ENCODE results near the gene TECTA.

DNA sequence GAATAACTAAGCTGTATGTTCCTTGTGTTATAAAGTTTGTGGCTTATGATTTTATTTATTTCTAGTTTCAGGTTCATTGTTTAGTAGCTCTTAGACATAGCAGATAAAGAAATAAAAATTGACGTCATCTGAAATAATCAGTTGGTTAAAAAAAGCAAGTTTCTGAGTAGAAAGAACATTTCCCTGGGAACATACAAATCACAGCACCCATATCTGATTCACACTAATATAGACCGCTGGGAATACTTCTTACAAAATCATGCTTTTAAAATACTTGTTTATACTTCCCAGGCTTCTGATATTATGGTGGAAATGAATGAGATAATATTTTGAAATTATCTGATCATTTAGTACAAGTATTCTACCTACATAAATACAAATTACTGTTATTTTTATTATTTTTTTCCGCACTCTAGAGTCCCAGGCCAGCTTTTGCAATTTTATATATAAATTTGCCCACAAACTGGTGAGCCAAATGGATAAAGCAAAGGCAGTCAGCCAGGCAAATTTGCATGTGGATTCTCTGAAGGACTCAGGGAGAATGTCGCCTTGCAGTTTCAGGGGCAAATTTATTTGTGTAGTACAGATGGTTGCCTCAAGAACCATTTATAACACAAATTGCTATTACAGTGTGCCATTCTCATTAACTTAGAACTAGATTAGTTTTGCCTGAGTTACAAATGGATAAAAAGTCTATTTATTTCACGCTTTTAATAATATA lies 128.6 kb downstream of the TECTA start:
- TF ChIP-seq, protein P1, sequence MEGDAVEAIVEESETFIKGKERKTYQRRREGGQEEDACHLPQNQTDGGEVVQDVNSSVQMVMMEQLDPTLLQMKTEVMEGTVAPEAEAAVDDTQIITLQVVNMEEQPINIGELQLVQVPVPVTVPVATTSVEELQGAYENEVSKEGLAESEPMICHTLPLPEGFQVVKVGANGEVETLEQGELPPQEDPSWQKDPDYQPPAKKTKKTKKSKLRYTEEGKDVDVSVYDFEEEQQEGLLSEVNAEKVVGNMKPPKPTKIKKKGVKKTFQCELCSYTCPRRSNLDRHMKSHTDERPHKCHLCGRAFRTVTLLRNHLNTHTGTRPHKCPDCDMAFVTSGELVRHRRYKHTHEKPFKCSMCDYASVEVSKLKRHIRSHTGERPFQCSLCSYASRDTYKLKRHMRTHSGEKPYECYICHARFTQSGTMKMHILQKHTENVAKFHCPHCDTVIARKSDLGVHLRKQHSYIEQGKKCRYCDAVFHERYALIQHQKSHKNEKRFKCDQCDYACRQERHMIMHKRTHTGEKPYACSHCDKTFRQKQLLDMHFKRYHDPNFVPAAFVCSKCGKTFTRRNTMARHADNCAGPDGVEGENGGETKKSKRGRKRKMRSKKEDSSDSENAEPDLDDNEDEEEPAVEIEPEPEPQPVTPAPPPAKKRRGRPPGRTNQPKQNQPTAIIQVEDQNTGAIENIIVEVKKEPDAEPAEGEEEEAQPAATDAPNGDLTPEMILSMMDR (IDR thresholded peaks at IDR 0.05) = no peak
- TF ChIP-seq POLR2A (IDR thresholded peaks at IDR 0.05) = no peak
